ENCODE data around the gene MBD3L1. TPM values are rescaled to one million over a fixed set of nuclear protein-coding genes. Genes with fewer than 3 reads are reported as not detected.

MBD3L1 gene
- total RNA-seq, 1 donor from 2014 or later = not detected

GRCh38 chr19:8849232-8849631, 17.1 kb downstream of the MBD3L1 start:
- Mint-ChIP-seq H3K27me3 (ENCODE audit: low read depth) (peaks cover 3% of the 10 kb centered on the region), H3K4me3 (no peak overlapping the region), H3K36me3 (ENCODE audit: low read depth) (peaks cover 6% of the 10 kb centered on the region), H3K27ac (ENCODE audit: unreplicated experiment) (no peak overlapping the region), H3K4me1 (no peaks in the 10 kb centered on the region), H3K9me3 (peaks cover 16% of the 10 kb centered on the region)
- no peak for DNase-seq (ENCODE audit: low read depth, low spot score)
- TF ChIP-seq, protein P1, sequence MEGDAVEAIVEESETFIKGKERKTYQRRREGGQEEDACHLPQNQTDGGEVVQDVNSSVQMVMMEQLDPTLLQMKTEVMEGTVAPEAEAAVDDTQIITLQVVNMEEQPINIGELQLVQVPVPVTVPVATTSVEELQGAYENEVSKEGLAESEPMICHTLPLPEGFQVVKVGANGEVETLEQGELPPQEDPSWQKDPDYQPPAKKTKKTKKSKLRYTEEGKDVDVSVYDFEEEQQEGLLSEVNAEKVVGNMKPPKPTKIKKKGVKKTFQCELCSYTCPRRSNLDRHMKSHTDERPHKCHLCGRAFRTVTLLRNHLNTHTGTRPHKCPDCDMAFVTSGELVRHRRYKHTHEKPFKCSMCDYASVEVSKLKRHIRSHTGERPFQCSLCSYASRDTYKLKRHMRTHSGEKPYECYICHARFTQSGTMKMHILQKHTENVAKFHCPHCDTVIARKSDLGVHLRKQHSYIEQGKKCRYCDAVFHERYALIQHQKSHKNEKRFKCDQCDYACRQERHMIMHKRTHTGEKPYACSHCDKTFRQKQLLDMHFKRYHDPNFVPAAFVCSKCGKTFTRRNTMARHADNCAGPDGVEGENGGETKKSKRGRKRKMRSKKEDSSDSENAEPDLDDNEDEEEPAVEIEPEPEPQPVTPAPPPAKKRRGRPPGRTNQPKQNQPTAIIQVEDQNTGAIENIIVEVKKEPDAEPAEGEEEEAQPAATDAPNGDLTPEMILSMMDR (conservative IDR thresholded peaks at IDR 0.05) = no peak

- no peaks in the 10 kb centered on the region for H3K4me1 Mint-ChIP-seq
- H3K27me3 Mint-ChIP-seq (ENCODE audit: low read depth) = peaks cover 3% of the 10 kb centered on the region
- no peak overlapping the region for H3K4me3 Mint-ChIP-seq
- TF ChIP-seq, protein P1 (conservative IDR thresholded peaks at IDR 0.05) = no peak
- peaks cover 6% of the 10 kb centered on the region for H3K36me3 Mint-ChIP-seq (ENCODE audit: low read depth)
- DNase-seq (ENCODE audit: low read depth, low spot score) = no peak
- H3K27ac Mint-ChIP-seq (ENCODE audit: unreplicated experiment) = no peak overlapping the region
- peaks cover 16% of the 10 kb centered on the region for H3K9me3 Mint-ChIP-seq
These were observed 18.3 kb downstream of the MBD3L1 start for GRCh38 chr19:8850488-8850887.

- Mint-ChIP-seq H3K4me1 (no peaks in the 10 kb centered on the region), H3K27me3 (ENCODE audit: low read depth) (peaks cover 3% of the 10 kb centered on the region), H3K9me3 (peaks cover 9% of the 10 kb centered on the region), H3K36me3 (ENCODE audit: low read depth) (peaks cover 2% of the 10 kb centered on the region), H3K4me3 (no peak overlapping the region), H3K27ac (ENCODE audit: unreplicated experiment) (no peak overlapping the region)
- TF ChIP-seq, protein P1 (conservative IDR thresholded peaks at IDR 0.05) = no peak
- DNase-seq (ENCODE audit: low read depth, low spot score) = no peak
These were observed 26.1 kb downstream of the MBD3L1 start for GRCh38 chr19:8858260-8858659.

- no peak overlapping the region for H3K27ac Mint-ChIP-seq (ENCODE audit: unreplicated experiment)
- no peak overlapping the region for H3K4me3 Mint-ChIP-seq
- peaks cover 16% of the 10 kb centered on the region for H3K9me3 Mint-ChIP-seq
- TF ChIP-seq, protein P1 (conservative IDR thresholded peaks at IDR 0.05) = no peak
- H3K4me1 Mint-ChIP-seq = no peaks in the 10 kb centered on the region
- H3K27me3 Mint-ChIP-seq (ENCODE audit: low read depth) = no peaks in the 10 kb centered on the region
- no peak for DNase-seq (ENCODE audit: low read depth, low spot score)
- H3K36me3 Mint-ChIP-seq (ENCODE audit: low read depth) = no peaks in the 10 kb centered on the region
These were observed 34.2 kb downstream of the MBD3L1 start for GRCh38 chr19:8866344-8866743.

- DNase-seq (ENCODE audit: low read depth, low spot score) = no peak
- Mint-ChIP-seq H3K27ac (ENCODE audit: unreplicated experiment) (no peak overlapping the region), H3K27me3 (ENCODE audit: low read depth) (peaks cover 4% of the 10 kb centered on the region), H3K4me1 (no peaks in the 10 kb centered on the region), H3K36me3 (ENCODE audit: low read depth) (peaks cover 14% of the 10 kb centered on the region), H3K9me3 (peaks cover 37% of the 10 kb centered on the region), H3K4me3 (no peak overlapping the region)
- TF ChIP-seq, protein P1 (conservative IDR thresholded peaks at IDR 0.05) = no peak
These were observed 45.9 kb downstream of the MBD3L1 start for GRCh38 chr19:8877854-8878705.

Data from neural crest cell (in vitro differentiated cells).